IPS DF 19.7 (cell line): ENCODE results near the gene ZNF521.
"Not testable (repeated sequence)": the region's sequence is repeated elsewhere in the genome, so short reads cannot be mapped to it uniquely, and the experiment has no call there.

Source experiments
- DNase-seq: peaks from one replicate; pipeline ENCODE4 v3.0.0-alpha.2; 2013; ENCODE audit warnings: low read depth, low spot score

ZNF521 gene

GRCh38 chr18:25289001-25289631, 62.9 kb downstream of the ZNF521 start:
- DNase-seq: no peak

- no peak for DNase-seq
Observed at GRCh38 chr18:25288340-25288938, 63.5 kb downstream of the ZNF521 start.

GRCh38 chr18:25287106-25287505, 64.9 kb downstream of the ZNF521 start:
- DNase-seq: no peak

GRCh38 chr18:25284861-25285550, 67.0 kb downstream of the ZNF521 start:
- DNase-seq: no peak

- DNase-seq: no peak
Observed at GRCh38 chr18:25284281-25284680, 67.7 kb downstream of the ZNF521 start.

GRCh38 chr18:25283781-25284180, 68.2 kb downstream of the ZNF521 start:
- DNase-seq: no peak

- no peak for DNase-seq
Observed at GRCh38 chr18:25282896-25283703, 68.9 kb downstream of the ZNF521 start.

- DNase-seq: no peak
Observed at GRCh38 chr18:25282282-25282681, 69.7 kb downstream of the ZNF521 start.

GRCh38 chr18:25281556-25281955, 70.4 kb downstream of the ZNF521 start:
- no peak for DNase-seq

GRCh38 chr18:25279961-25280360, 72.0 kb downstream of the ZNF521 start:
- DNase-seq: no peak

GRCh38 chr18:25279556-25279955, 72.4 kb downstream of the ZNF521 start:
- no peak for DNase-seq

GRCh38 chr18:25279133-25279532, 72.8 kb downstream of the ZNF521 start:
- DNase-seq: no peak

- no peak for DNase-seq
Observed at GRCh38 chr18:25278394-25278793, 73.6 kb downstream of the ZNF521 start.

- DNase-seq: no peak
Observed at GRCh38 chr18:25275412-25276001, 76.5 kb downstream of the ZNF521 start.

GRCh38 chr18:25274926-25275325, 77.0 kb downstream of the ZNF521 start:
- no peak for DNase-seq

- not testable (repeated sequence) for DNase-seq
Observed at GRCh38 chr18:25266931-25267527, 84.9 kb downstream of the ZNF521 start.

GRCh38 chr18:25262920-25263319, 89.0 kb downstream of the ZNF521 start:
- no peak for DNase-seq

GRCh38 chr18:25261768-25262167, 90.2 kb downstream of the ZNF521 start:
- DNase-seq: no peak

GRCh38 chr18:25256439-25256838, 95.5 kb downstream of the ZNF521 start:
- no peak for DNase-seq

- DNase-seq: no peak
Observed at GRCh38 chr18:25253779-25254178, 98.2 kb downstream of the ZNF521 start.

GRCh38 chr18:25253136-25253535, 98.8 kb downstream of the ZNF521 start:
- no peak for DNase-seq
